Superior temporal gyrus (tissue), 1 donor: ENCODE data around the gene MCC.

Experiments used
- DNase-seq: peaks from one replicate; pipeline ENCODE4 v3.0.0-alpha.2; 2016; ENCODE audit errors: extremely low spot score

MCC gene

GRCh38 chr5:113223831-113224604, 264.2 kb downstream of the MCC start:
- DNase-seq, result no peak

- DNase-seq, result no peak
These were observed 264.9 kb downstream of the MCC start for GRCh38 chr5:113223315-113223714.

- no peak for DNase-seq
These were observed 266.7 kb downstream of the MCC start for GRCh38 chr5:113221294-113222176.

GRCh38 chr5:113219695-113220094, 268.6 kb downstream of the MCC start:
- DNase-seq, result no peak

- no peak for DNase-seq
These were observed 269.2 kb downstream of the MCC start for GRCh38 chr5:113218906-113219517.

GRCh38 chr5:113218200-113218599, 270.1 kb downstream of the MCC start:
- no peak for DNase-seq

- no peak for DNase-seq
These were observed 270.6 kb downstream of the MCC start for GRCh38 chr5:113217619-113218184.

- DNase-seq, result no peak
These were observed 271.7 kb downstream of the MCC start for GRCh38 chr5:113216545-113216944.

- DNase-seq, result no peak
These were observed 272.7 kb downstream of the MCC start for GRCh38 chr5:113215401-113216060.

- no peak for DNase-seq
These were observed 273.5 kb downstream of the MCC start for GRCh38 chr5:113214606-113215323.

- DNase-seq, result no peak
These were observed 274.5 kb downstream of the MCC start for GRCh38 chr5:113213551-113214425.

GRCh38 chr5:113212244-113212920, 275.9 kb downstream of the MCC start:
- DNase-seq, result peak; percentile 66

- DNase-seq, result no peak
These were observed 278.8 kb downstream of the MCC start for GRCh38 chr5:113209498-113209897.

GRCh38 chr5:113205807-113206206, 282.4 kb downstream of the MCC start:
- DNase-seq, result no peak

- DNase-seq, result no peak
These were observed 282.9 kb downstream of the MCC start for GRCh38 chr5:113205323-113205722.

GRCh38 chr5:113204525-113205161, 283.6 kb downstream of the MCC start:
- no peak for DNase-seq

- DNase-seq, result no peak
These were observed 284.3 kb downstream of the MCC start for GRCh38 chr5:113203916-113204315.

GRCh38 chr5:113202746-113203716, 285.2 kb downstream of the MCC start:
- DNase-seq, result no peak
